ENCODE data around the gene RABGGTA.
"Not testable (repeated sequence)": the region's sequence is repeated elsewhere in the genome, so short reads cannot be mapped to it uniquely, and the experiment has no call there.

The RABGGTA gene

DNA sequence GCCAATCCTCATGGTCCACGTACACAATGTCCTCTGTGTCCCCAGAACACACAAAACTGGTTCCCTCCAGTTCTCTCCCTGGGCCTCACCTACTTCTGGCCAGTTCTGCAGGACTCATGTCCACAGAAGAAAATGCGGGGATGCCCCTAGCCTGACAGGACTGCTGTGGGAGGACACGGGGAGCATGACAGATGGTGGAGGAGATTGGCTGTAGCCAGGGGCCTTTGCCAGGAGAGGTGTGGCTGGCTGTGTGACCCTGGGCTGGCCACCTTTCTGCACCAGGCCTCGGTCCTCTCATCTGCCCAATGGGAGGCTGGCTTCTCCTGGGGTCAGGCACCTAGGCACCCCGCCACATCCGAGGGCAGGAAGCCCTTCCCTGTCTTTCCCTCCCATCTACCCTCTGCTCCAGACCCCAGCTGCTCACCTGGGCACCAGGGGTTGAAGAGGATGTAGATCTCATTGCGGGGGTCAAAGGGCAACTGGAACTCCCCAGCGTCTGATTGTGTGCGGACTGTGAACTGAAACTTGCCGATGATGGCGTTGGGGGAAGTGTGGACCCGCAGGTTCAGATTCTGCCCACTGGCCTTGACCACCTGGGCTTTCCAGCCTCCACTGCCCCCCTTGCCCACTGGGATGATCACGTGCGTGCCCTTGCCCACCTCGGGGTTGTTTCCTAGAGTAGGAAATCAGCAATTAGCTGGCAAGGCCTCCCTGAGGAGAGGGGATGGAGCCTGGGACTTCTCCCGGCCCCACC, 11.2 kb downstream of the RABGGTA start:
- DNase-seq, result no peak

- DNase-seq, result no peak
Observed at GRCh38 chr14:24259282-24260025, 11.9 kb downstream of the RABGGTA start.

DNA sequence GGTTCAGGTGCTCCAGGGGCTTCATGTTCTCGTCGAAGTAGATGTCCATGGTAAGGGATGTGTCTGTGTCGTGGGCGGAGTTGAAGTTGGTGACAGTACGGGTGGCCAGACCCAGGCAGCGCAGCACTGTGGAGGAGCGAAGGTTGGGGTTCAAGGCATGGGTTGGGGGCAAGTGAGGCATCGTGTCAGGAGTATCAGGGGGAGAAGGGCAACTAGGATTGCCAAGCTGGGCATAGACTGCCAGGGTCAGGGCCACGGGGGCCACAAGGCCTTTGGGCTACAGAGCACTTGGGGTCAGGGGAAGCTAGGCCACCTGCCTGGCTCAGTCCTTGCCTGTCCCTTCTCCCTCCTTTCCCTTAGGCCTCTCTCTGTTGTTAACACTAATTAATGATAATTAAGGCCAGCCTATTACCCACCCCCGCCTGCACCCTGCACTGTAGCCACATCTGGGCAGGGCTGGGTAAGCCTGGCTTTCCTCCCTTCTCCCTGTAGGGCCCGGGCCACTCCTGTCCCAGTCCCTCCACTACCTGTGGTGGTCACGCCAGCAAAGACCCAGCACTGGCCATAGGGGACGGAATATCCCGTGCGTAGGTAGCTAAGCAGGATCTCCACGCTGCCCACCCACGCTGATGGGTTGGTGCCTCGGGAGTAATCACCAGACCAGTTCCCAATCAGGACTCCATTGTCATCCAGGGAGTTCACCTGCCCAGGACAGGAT, 12.7 kb downstream of the RABGGTA start:
- DNase-seq, result no peak

DNA sequence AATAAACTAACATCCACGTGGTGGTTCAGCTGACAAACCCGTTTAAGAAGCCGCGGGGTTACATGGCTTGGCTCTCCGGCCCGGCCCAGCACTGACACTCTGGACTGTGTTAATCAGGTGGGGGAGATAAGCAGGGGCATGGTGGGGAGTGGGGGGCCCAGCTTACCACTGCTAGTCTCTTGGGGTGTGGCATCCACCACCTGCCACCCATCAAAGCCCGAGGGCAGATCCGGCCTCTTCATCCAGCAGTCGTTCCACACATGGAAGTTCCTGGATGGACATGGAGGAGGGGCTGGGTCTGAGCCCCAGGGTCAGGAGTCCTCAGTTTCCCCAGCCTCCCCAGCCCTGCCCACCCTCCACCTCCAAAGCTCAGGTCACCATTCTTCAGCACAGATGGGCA, 13.3 kb downstream of the RABGGTA start:
- DNase-seq, result no peak

- DNase-seq, result no peak
Observed at GRCh38 chr14:24256960-24257359, 14.4 kb downstream of the RABGGTA start.

GRCh38 chr14:24255931-24256711, 15.3 kb downstream of the RABGGTA start:
- no peak for DNase-seq

- DNase-seq, result no peak
Observed at GRCh38 chr14:24255438-24255837, 16.0 kb downstream of the RABGGTA start.

DNA sequence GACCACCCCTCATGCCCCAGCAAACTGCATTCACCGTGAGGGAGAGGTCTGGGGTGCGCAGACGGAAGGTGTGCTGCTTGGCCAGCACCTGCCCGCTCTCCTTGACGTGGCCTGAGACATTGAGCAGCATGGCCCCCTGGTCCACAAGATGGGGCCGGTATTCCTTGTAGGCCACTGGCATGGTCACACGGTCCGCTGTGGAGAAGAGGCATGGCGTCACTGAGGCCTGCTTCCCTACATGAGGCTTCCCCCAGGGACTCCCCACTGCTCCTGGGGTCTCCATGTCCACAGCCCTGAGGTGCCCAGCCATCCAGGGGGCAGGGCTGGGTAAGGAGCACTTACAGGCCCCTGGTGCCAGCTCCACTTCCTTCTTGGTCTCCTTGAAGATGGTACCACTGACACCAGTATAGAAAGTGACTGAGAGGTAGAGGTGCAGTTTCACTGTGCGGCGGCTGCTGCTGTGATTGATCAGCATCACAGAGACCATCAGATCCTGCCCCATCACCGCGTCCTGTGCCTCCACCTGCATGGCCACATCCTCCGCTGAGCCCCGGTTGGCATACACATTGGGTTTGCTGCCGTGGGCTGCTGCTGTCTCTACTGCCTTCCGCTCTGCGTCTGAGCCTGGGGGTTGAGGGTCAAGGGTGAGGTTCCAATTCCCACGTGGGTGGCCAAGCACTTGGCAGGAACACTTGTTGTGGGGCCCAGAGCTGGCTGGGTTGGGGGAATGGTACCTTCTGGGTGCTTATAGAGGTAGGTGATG, 16.6 kb downstream of the RABGGTA start:
- DNase-seq, result no peak

DNA sequence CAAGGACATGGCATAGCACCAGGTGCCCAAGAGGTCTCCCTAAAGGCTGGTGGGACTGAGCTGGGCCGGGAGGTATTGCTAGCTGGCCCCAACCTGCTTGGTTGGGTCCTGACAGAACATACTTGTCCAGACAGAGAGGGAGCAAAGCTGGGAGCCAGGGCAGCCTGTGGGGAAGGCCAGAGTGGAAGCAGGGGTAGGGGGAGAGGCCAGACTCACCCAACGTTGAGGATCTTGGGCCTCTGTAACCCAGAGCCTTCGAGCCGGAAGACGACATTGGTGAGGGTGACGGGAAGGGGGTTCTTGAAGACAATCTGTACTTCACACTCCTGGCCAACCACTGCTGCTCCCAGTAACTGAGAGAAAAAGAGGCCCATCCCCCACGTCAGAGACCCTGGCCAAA, 17.5 kb downstream of the RABGGTA start:
- no peak for DNase-seq

GRCh38 chr14:24252289-24253124, 18.9 kb downstream of the RABGGTA start:
- no peak for DNase-seq

GRCh38 chr14:24251880-24252288, 19.5 kb downstream of the RABGGTA start:
- DNase-seq, result peak; percentile 42 to 73 (median 57)

DNA sequence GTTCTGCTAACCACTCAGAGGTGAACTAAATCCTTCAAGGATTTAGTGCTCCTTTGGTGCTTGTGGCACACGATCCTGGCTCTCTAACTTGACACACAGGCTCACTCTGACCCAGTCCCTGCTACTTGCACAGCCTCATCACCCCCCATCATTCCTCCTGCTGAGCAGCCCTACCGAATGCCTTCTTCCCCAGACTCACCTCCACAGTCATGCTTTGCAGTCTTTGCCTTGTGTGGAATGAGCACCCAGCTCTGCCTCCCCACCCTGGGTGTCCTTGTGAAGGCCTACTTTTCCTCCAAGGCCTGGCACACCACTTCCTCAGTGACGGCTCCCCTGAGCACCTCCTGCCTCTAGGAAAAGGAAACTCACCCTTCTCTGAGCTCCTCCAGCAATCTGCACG, 21.0 kb downstream of the RABGGTA start:
- no peak for DNase-seq

DNA sequence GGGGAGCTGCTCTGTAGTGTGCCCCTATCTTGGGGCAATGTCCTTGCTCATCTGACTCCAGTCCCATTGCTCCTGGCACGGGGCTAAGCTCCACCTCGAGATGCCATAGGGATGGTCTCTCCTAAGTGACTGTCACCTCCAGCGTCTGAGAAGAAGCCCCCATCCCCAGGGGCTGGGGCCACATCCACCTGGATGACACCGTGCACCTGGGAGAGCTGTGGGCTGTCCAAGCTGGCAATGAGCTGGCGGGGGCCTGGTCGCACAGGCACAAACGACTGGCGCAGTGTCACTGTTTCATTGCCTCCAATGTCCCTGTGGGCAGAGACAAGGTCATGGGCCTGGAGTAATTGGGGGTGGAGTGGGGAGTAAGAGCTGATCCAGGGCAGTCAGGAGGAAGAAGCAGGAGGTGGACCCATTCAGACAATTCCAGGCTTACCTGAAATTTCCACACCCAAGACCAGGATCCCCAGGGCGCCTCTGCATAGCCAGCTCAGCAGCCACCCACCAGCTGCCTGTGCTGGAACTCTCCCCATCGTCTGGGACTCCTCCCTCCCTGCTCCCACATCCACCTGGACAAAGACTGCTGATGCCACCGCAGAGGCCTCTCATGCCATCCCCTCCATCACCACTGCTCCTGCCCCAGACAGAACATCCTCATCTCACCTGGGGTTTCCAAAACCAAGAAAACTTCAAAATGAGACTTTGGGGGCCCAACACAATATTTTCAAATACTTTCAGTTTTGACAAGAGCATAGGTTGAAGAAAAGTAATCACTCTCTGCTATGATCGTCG, 22.0 kb downstream of the RABGGTA start:
- DNase-seq, result no peak

DNA sequence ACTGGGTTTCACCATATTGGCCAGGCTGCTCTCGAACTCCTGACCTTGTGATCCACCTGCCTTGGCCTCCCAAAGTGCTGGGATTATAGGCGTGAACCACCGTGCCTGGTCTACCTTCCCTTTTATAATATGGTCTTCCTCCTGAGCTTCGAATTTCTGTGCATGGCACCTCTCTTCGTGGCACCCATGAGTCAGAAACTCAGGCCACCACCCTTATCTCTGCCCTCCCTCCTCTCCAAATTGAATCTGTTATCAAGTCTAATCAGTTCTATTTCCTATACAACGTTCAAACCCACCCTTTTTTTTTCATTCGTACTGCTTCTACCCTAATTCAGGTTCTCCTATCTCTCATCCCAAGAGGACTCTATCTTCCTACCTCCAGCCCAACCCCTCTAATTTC, 24.0 kb downstream of the RABGGTA start:
- no peak for DNase-seq

DNA sequence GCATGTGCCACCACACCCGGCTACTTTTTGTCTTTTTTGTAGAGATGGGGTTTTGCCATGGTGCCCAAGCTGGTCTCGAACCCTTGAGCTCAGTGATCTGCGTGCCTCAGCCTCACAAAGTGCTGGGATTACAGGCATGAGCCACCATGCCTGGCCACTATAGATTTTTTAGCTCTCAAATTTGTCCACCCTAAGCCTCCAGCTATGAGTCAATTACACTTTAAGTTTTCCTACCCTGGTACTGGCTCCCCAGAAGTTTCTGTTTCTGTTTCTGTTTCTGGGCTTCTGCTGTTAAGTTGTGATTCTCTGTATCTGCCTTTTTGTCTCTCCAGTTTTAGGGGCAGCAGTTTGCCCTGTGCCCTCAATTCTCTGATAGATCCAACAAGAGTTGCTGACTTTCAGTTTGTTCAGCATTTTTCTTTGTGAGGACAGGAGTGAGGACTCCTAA, 24.6 kb downstream of the RABGGTA start:
- DNase-seq, result peak; percentile 66 to 85 (median 74)

GRCh38 chr14:24245350-24245749, 26.0 kb downstream of the RABGGTA start:
- DNase-seq, result not testable (repeated sequence)

GRCh38 chr14:24243336-24243836, 28.0 kb downstream of the RABGGTA start:
- DNase-seq, result peak; percentile 66 to 76 (median 72)

DNA sequence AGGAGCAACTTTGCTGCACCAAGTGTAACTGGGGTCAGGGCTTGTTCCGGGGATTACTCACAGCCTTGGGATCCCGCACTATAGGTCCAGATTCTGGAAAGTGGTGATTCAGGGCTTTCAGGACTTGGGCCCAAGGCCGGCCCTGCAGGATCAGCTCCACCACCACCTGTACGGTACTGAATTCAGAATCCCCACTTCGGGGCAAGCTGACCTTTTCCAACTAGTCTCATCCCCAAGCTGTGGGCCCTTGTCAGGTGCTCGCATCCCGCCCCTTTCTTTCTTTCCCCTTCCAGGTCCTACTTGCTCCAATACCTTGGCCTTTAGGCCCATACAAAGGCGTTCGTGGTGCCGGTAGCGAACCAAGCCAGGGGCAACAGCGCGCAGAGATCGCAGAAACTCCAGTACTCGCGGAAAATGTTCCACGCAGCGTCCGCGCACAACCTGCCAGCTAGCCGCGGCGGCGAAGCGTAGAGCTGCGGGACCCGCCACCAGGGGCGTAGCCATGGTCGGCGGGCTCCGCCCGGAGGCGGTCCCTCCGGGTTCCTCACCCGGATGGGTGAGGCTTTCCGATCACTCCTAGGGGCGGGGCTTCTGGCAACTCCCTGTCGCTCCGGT, 29.5 kb downstream of the RABGGTA start:
- peak; percentile 95 to 98 (median 96) for DNase-seq

DNA sequence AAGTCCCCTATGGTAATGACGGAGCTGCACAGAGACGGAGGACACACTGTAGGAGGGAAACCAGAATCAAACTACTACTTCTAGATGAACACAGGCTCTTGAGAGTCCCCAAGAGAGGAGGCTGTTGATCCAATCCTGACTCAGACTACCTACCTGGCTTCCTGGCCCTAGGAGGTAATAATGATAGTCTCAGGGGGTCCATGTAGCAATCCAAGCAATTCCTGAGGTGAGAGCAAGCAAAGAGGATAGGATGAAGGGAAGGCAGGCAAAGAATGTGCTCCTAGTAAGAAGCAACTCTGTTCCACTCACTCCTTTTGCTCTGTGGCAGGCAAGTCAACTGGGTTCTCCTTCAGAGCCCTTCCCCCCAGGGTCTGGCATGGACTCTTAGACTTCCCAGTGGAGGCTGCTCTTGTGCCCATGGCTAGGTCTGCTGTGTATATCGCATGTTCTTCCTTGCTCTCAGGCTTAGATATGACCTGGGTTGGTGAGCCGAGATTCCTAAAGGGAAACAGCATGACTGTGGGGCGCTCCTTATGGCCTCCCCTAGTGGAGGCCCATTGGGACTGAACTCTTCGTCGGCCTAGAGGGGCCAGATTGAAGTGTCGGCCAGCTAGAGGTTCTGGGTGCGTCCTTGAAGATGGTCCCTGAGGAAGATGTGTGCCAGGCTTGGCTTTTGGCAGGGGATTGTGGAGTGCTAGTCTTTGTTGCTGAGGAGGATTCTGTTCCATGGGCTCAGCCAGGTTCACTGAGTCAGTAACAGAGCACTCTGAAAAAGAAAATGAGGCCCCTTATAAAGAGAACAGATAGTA, 31.1 kb downstream of the RABGGTA start:
- no peak for DNase-seq
